COLO829 (cell line): ENCODE results near the gene OR2T1.
"Not testable (repeated sequence)": the region's sequence is repeated elsewhere in the genome, so short reads cannot be mapped to it uniquely, and the experiment has no call there.

Experiments
- DNase-seq: peaks from one replicate; pipeline ENCODE4 v3.0.0; 2012; ENCODE audit warnings: low spot score

Gene OR2T1

GRCh38 chr1:248436303-248436702 lies 33.5 kb downstream of the OR2T1 start:
- not testable (repeated sequence) for DNase-seq

DNA sequence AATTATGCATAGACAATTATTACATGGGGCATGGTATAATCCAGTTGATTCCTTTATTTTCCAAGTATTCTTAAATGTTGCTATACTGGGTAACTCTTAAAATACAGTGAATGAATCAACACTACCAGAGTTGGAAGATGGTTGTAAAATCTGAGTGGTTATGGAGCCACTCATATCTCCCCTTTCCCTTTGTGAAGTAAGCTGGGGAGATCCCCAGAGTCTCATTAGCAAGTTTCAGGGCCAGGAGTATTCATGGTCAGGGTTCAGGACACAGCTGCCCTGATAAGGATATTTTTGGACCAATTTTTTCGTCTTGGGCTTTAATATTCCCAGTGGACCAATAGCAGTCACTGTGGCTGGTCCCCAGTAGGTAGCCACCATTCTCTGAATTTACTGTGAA lies 35.8 kb downstream of the OR2T1 start:
- not testable (repeated sequence) for DNase-seq

GRCh38 chr1:248439283-248439682 lies 36.4 kb downstream of the OR2T1 start:
- DNase-seq = not testable (repeated sequence)

- DNase-seq = not testable (repeated sequence)
Observed at GRCh38 chr1:248442500-248443277, 39.8 kb downstream of the OR2T1 start.

GRCh38 chr1:248444603-248445002 lies 41.8 kb downstream of the OR2T1 start:
- not testable (repeated sequence) for DNase-seq

GRCh38 chr1:248445399-248445798 lies 42.6 kb downstream of the OR2T1 start, which contains the start of gene OR2T2:
Gene OR2T2 (plus strand): TSS chr1:248445637. CDS start chr1:248452798, 7,161 bp downstream.
- not testable (repeated sequence) for DNase-seq

GRCh38 chr1:248448409-248449074 lies 45.7 kb downstream of the OR2T1 start:
- not testable (repeated sequence) for DNase-seq

DNA sequence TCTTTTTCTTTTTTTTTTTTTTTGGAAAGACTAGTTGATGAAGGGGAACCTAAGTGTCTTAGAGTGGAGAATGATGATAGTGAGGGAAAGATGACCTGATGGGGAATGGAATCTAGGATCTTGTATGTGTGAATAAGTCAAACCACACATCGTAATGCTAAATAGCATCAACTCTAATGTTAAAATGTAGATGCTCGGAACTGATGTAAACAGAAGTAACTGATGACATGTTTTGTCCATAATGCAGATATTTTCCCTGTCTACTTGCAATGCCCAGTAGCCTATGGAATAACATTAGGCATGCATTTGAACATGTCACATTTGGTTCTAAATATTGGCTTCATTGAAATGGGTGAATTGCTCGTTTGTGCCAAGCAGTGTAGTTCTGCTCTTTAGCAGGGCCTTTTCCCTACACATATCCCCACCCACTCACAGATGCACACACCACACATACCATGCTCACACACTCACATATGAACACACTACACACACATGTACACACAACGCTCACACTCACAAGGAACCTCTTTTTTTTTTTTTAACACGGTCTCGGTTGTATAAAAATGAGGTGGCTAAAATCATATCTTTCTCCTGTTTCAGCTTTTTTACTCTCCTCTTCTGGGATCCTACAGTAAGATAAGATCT lies 47.1 kb downstream of the OR2T1 start:
- not testable (repeated sequence) for DNase-seq

DNA sequence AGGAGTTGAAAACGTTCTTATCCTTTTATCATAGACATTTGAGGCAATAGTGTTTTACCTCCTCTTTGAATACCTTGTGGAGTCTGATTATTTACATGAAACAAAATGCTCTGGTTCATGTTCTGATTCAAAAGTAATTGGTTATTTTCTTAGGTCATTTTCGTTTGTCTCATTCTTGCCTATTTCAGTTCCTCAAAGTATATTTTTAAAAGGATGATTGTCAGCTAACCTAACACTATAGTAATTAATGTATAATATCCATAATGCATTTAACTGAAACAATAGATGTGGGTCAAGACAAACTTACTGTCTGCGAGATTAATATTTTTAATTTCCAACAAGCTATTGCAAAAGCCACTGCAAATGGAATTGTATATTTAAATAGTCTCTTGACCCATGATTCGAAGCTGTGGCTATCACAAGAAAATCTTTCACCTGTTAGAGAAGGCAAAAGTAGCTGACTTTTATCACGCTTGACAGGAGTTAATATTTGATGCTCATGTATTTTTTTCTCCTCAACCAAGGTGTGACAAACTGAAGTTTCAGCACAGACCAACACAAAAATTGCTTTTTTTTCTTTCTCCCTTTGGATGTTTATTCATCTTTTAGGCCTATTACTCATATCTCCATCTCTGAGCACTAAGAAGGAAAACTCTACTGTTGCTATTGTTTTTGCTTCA lies 47.8 kb downstream of the OR2T1 start:
- DNase-seq = not testable (repeated sequence)

GRCh38 chr1:248453619-248454018 lies 50.8 kb downstream of the OR2T1 start:
- not testable (repeated sequence) for DNase-seq

DNA sequence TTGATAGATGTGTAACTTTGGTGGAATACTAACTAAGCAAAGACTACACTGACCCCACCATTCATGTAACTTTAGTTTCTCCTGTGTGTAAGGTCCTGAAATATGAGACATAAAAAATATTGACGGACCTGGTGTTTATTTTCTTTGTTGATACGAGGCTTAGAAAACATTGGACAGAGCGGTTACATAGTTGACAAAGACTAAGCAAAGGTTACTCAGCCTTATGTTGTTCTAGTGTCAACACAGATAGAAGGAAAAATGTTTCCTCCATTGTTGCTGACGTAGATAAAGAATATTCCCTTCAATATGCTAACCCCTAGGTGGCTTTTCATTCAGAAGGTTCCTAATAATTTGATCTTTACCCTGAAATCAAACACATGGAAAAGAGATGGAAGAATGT lies 52.2 kb downstream of the OR2T1 start:
- DNase-seq = not testable (repeated sequence)

GRCh38 chr1:248456635-248457034 lies 53.8 kb downstream of the OR2T1 start:
- not testable (repeated sequence) for DNase-seq
